CD4-positive, alpha-beta memory T cell (primary cell): ENCODE results near the gene CCM2. TPM values are rescaled to one million over a fixed set of nuclear protein-coding genes. Genes with fewer than 3 reads are reported as not detected.

ENCODE experiments used
- CTCF ChIA-PET: fragments of 350-600 bp; sonication (Branson Sonifier 250); formaldehyde crosslinking; loops from one replicate; lab custom pipeline; 2021; ENCODE audit warnings: inconsistent platforms; ENCODE audit not compliant: partially characterized antibody; lab: Charles Lee
- POLR2A ChIA-PET: fragments of 350-600 bp; sonication (Branson Sonifier 250); formaldehyde crosslinking; loops from one replicate; lab custom pipeline; 2021; ENCODE audit not compliant: partially characterized antibody; lab: Charles Lee
- DNase-seq, 5 donors: peaks; one replicate each; pipeline versions ENCODE4 v3.0.0 to v3.0.0-alpha.2; 2020 to 2022; ENCODE audit warnings: mixed read lengths in 1 of 5
- H3K27ac ChIP-seq: one replicate; pipeline ENCODE4 v1.7.0; 2013; ENCODE audit warnings: low read depth, low read length
- H3K27me3 ChIP-seq: 2 replicates; pipeline ENCODE4 v1.7.0; 2013; ENCODE audit warnings: mild to moderate bottlenecking, low read length, moderate library complexity; ENCODE audit not compliant: insufficient read depth
- H3K36me3 ChIP-seq: 2 replicates; pipeline ENCODE4 v1.7.0; 2013; ENCODE audit warnings: mild to moderate bottlenecking, low read length, moderate library complexity; ENCODE audit not compliant: insufficient read depth
- H3K4me1 ChIP-seq: 2 replicates; pipeline ENCODE4 v1.7.0; 2013; ENCODE audit warnings: mild to moderate bottlenecking, low read length, moderate library complexity; ENCODE audit not compliant: insufficient read depth
- H3K4me3 ChIP-seq, 2 donors: one replicate each; pipeline ENCODE4 v1.7.0; 2013; ENCODE audit warnings: low read length in 2 of 2, mild to moderate bottlenecking in 1 of 2
- H3K9me3 ChIP-seq, 2 donors: one replicate each; pipeline ENCODE4 v1.7.0; 2013; ENCODE audit warnings: low read length in 2 of 2, control low read depth in 1 of 2; ENCODE audit not compliant: control insufficient read depth in 1 of 2
- H3K27ac Mint-ChIP-seq, 7 donors: one replicate each; pipeline ENCODE4 v1.8.0; 2020 to 2021; ENCODE audit warnings: mixed read lengths in 7 of 7, mild to moderate bottlenecking in 6 of 7, inconsistent platforms in 3 of 7, moderate library complexity in 3 of 7
- H3K27me3 Mint-ChIP-seq, 2 donors: one replicate each; pipeline ENCODE4 v1.8.0; 2020 to 2021; ENCODE audit warnings: mixed read lengths in 2 of 2
- H3K36me3 Mint-ChIP-seq, 2 donors: one replicate each; pipeline ENCODE4 v1.8.0; 2020 to 2021; ENCODE audit warnings: mixed read lengths in 2 of 2, inconsistent platforms in 1 of 2, mild to moderate bottlenecking in 1 of 2
- H3K4me1 Mint-ChIP-seq, 4 donors: one replicate each; pipeline ENCODE4 v1.8.0; 2020 to 2021; ENCODE audit warnings: mixed read lengths in 4 of 4, mild to moderate bottlenecking in 1 of 4
- H3K4me3 Mint-ChIP-seq, 8 donors: one replicate each; pipeline ENCODE4 v1.8.0; 2020 to 2021; ENCODE audit warnings: mixed read lengths in 8 of 8, mild to moderate bottlenecking in 7 of 8, moderate library complexity in 6 of 8, inconsistent platforms in 3 of 8
- H3K9me3 Mint-ChIP-seq, 8 donors: one replicate each; pipeline ENCODE4 v1.8.0; 2020 to 2021; ENCODE audit warnings: mixed read lengths in 8 of 8, mild to moderate bottlenecking in 5 of 8, inconsistent platforms in 3 of 8, moderate library complexity in 1 of 8
- intact Hi-C: fragments of 100-400 bp; cut with micrococcal nuclease; formaldehyde crosslinking; loops from one replicate; pipeline ENCODE4 v1.15.1; 2023
- polyA plus RNA-seq, 2 donors: library from polyadenylated mRNA; unstranded; fragments of 300-500 nt; fragmentation: Illumina TruSeq; gene quantifications; one replicate each; pipeline ENCODE4 v1.2.3, GENCODE V29; 2021
- total RNA-seq, 2 experiments: library from RNA; stranded (reverse); gene quantifications; one replicate each; pipeline ENCODE4 v1.2.3, GENCODE V29; 2021

CCM2 gene
- total and polyA plus RNA-seq, 4 experiments from 2014 or later: 82.1 to 200 (median 142) TPM

DNA sequence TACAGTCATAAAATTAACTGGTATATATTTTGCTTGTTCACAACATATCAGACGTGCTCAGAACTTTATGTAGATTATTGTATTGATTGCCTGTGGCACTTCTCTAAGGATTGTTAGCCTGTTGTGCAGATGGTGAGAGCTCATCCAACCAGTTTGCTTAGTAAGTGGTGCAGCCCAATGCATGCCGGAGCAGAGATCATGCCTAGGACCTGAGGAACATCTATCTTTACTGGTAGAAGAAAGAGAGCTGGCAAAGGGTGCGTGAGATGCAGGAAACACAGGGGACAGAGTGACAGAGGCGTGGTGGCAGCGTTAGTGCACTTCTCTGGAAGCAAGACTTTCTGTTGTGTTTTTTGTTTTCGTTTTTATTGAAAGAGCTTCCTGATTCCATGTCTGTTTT, 35.9 kb downstream of the CCM2 start:
- no peaks in the 10 kb centered on the region for H3K9me3 Mint-ChIP-seq
- POLR2A ChIA-PET: interaction anchor here (1.0 to 19.7 kb wide), 6 partner anchors 8 to 57 kb away, joined by 3 to 551 read pairs (median 14); partner anchors contain the start of genes CCM2 and MYO1G
- peak overlapping the region; percentile 79 to 91 (median 82) for H3K4me3 Mint-ChIP-seq
- H3K4me1 ChIP-seq: peaks cover 75% of the 10 kb centered on the region
- H3K27me3 Mint-ChIP-seq: no peaks in the 10 kb centered on the region
- intact Hi-C loops: no loop called here
- peak overlapping the region; percentile 46 for H3K27ac ChIP-seq
- H3K4me3 ChIP-seq: peak overlapping the region in 1 of 2 donors; percentile 30
- DNase-seq: peak in 1 of 5 donors; percentile 9
- H3K4me1 Mint-ChIP-seq: peaks cover 47 to 86% (median 59%) of the 10 kb centered on the region in 4 donors
- H3K9me3 ChIP-seq: no peaks in the 10 kb centered on the region
- peaks cover 26% of the 10 kb centered on the region for H3K36me3 ChIP-seq
- CTCF ChIA-PET: interaction anchor here (0.9 to 7.9 kb wide), 8 partner anchors 8 to 100 kb away, joined by 3 to 88 read pairs (median 4); no protein-coding TSS in a partner anchor
- H3K27me3 ChIP-seq: no peaks in the 10 kb centered on the region
- peak overlapping the region; percentile 66 to 95 (median 87) for H3K27ac Mint-ChIP-seq
- peaks cover 48 to 65% of the 10 kb centered on the region in 2 donors for H3K36me3 Mint-ChIP-seq

- peaks cover 53 to 69% of the 10 kb centered on the region in 2 donors for H3K36me3 Mint-ChIP-seq
- Histone ChIP-seq H3K4me3 (peak overlapping the region in 1 of 2 donors; percentile 30), H3K36me3 (peaks cover 30% of the 10 kb centered on the region)
These were observed 36.3 kb downstream of the CCM2 start for GRCh38 chr7:45036317-45036716.

GRCh38 chr7:45036796-45037195, 36.8 kb downstream of the CCM2 start:
- Histone ChIP-seq H3K36me3 (peaks cover 35% of the 10 kb centered on the region), H3K4me3 (no peak overlapping the region)
- no peak for DNase-seq

More at GRCh38 chr7:45036317-45036716, 36.3 kb downstream of the CCM2 start:
- ChIA-PET CTCF (interaction anchor here (0.9 to 7.9 kb wide), 8 partner anchors 9 to 99 kb away, joined by 3 to 88 read pairs (median 4); no protein-coding TSS in a partner anchor), POLR2A (interaction anchor here (0.9 to 19.7 kb wide), 7 partner anchors 9 to 71 kb away, joined by 3 to 551 read pairs (median 3); partner anchors contain the start of genes CCM2 and MYO1G)
- no peak for DNase-seq
- H3K4me1 Mint-ChIP-seq: peaks cover 47 to 91% (median 61%) of the 10 kb centered on the region in 4 donors
- H3K9me3 ChIP-seq: no peaks in the 10 kb centered on the region
- intact Hi-C loops: no loop called here
- H3K27ac ChIP-seq: peak overlapping the region; percentile 46
- no peaks in the 10 kb centered on the region for H3K27me3 ChIP-seq
- peak overlapping the region; percentile 79 to 91 (median 82) for H3K4me3 Mint-ChIP-seq
- H3K9me3 Mint-ChIP-seq: no peaks in the 10 kb centered on the region
- H3K4me1 ChIP-seq: peaks cover 71% of the 10 kb centered on the region
- H3K27me3 Mint-ChIP-seq: no peaks in the 10 kb centered on the region
- H3K27ac Mint-ChIP-seq: peak overlapping the region; percentile 66 to 95 (median 87)

GRCh38 chr7:45037876-45038275, 37.9 kb downstream of the CCM2 start:
- no peaks in the 10 kb centered on the region for H3K27me3 ChIP-seq
- no peaks in the 10 kb centered on the region for H3K27me3 Mint-ChIP-seq
- H3K4me3 Mint-ChIP-seq: peak overlapping the region in 7 of 8 donors; percentile 16 to 91 (median 46)
- peaks cover 46 to 88% (median 57%) of the 10 kb centered on the region in 4 donors for H3K4me1 Mint-ChIP-seq
- POLR2A ChIA-PET: interaction anchor here (2.7 to 19.7 kb wide), 3 partner anchors 10 to 59 kb away, joined by 25 to 551 read pairs (median 379); partner anchors contain the start of genes CCM2 and MYO1G
- H3K36me3 Mint-ChIP-seq: peaks cover 58 to 76% of the 10 kb centered on the region in 2 donors
- peaks cover 44% of the 10 kb centered on the region for H3K36me3 ChIP-seq
- peaks cover 55% of the 10 kb centered on the region for H3K4me1 ChIP-seq
- peak overlapping the region; percentile 2 for H3K27ac ChIP-seq
- DNase-seq: no peak
- H3K9me3 Mint-ChIP-seq: no peaks in the 10 kb centered on the region
- no peaks in the 10 kb centered on the region for H3K9me3 ChIP-seq
- H3K27ac Mint-ChIP-seq: peak overlapping the region; percentile 66 to 91 (median 83)
- H3K4me3 ChIP-seq: no peak overlapping the region
- intact Hi-C loops: no loop called here
- CTCF ChIA-PET: interaction anchor here (0.9 to 7.9 kb wide), 3 partner anchors 9 to 64 kb away, joined by 4 to 88 read pairs (median 8); no protein-coding TSS in a partner anchor

More at GRCh38 chr7:45036796-45037195, 36.8 kb downstream of the CCM2 start:
- ChIA-PET CTCF (interaction anchor here (0.9 to 7.9 kb wide), 8 partner anchors 8 to 99 kb away, joined by 3 to 88 read pairs (median 4); no protein-coding TSS in a partner anchor), POLR2A (interaction anchor here (0.9 to 19.7 kb wide), 5 partner anchors 9 to 72 kb away, joined by 3 to 551 read pairs (median 25); partner anchors contain the start of genes CCM2 and MYO1G)
- H3K27ac Mint-ChIP-seq: peak overlapping the region; percentile 66 to 95 (median 82)
- Histone ChIP-seq H3K9me3 (no peaks in the 10 kb centered on the region), H3K27me3 (no peaks in the 10 kb centered on the region), H3K4me1 (peaks cover 66% of the 10 kb centered on the region), H3K27ac (peak overlapping the region; percentile 46)
- H3K4me3 Mint-ChIP-seq: peak overlapping the region; percentile 79 to 91 (median 82)
- H3K27me3 Mint-ChIP-seq: no peaks in the 10 kb centered on the region
- peaks cover 55 to 72% of the 10 kb centered on the region in 2 donors for H3K36me3 Mint-ChIP-seq
- intact Hi-C loops: no loop called here
- no peaks in the 10 kb centered on the region for H3K9me3 Mint-ChIP-seq
- peaks cover 49 to 92% (median 60%) of the 10 kb centered on the region in 4 donors for H3K4me1 Mint-ChIP-seq

DNA sequence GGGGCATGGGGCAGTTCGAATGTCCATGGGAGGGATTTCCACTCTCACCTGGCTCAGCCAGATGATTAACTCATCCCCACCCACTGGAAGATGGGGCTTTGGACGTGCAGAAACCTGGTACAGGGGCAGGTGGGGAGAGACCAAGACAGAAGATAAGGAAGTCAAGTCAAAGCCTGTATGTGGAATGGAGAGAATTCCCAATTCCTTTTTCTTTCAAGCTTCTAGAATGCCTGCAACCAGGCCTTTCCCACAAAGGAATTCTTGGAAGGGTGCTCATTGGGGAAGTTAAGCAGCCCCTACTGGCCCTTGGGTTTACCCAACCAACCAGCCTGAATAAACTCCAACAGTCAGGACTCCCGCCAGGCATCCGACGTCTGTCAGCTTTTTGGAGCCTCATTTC, 39.1 kb downstream of the CCM2 start:
- H3K4me3 Mint-ChIP-seq: no peak overlapping the region
- intact Hi-C loops: no loop called here
- no peak overlapping the region for H3K4me3 ChIP-seq
- no peaks in the 10 kb centered on the region for H3K27me3 ChIP-seq
- H3K36me3 ChIP-seq: peaks cover 49% of the 10 kb centered on the region
- peaks cover 38 to 81% (median 50%) of the 10 kb centered on the region in 4 donors for H3K4me1 Mint-ChIP-seq
- H3K27me3 Mint-ChIP-seq: no peaks in the 10 kb centered on the region
- no peak for DNase-seq
- no peaks in the 10 kb centered on the region for H3K9me3 Mint-ChIP-seq
- H3K9me3 ChIP-seq: no peaks in the 10 kb centered on the region
- peaks cover 66 to 74% of the 10 kb centered on the region in 2 donors for H3K36me3 Mint-ChIP-seq
- H3K27ac ChIP-seq: no peak overlapping the region
- H3K27ac Mint-ChIP-seq: peak overlapping the region in 6 of 7 donors; percentile 52 to 86 (median 78)
- POLR2A ChIA-PET: interaction anchor here (0.8 to 19.7 kb wide), 5 partner anchors 10 to 60 kb away, joined by 3 to 551 read pairs (median 5); partner anchors contain the start of genes CCM2 and MYO1G
- CTCF ChIA-PET: interaction anchor here (1.7 to 1.8 kb wide), 2 partner anchors 10 to 66 kb away, joined by 5 to 17 read pairs; no protein-coding TSS in a partner anchor
- H3K4me1 ChIP-seq: peaks cover 43% of the 10 kb centered on the region

DNA sequence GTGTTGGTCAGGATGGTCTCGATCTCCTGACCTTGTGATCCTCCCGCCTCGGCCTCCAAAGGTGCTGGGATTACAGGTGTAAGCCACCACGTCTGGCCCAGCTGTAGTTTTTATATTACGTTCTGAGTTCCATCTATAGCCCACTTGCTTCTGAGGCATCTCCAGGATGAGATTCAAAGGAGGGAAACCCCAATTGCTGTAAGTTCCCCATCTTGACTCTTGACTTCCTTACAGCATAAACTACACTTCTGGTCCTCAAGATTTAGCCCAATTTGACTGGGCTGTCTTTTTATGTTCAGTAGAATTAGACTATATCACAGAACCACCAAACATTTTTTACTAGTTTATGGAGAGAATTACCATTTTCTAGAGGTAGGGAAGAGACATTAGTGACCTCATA, 44.3 kb downstream of the CCM2 start:
- peaks cover 24 to 60% (median 35%) of the 10 kb centered on the region in 4 donors for H3K4me1 Mint-ChIP-seq
- DNase-seq: no peak
- intact Hi-C loops: no loop called here
- peaks cover 11% of the 10 kb centered on the region for H3K4me1 ChIP-seq
- no peak overlapping the region for H3K4me3 Mint-ChIP-seq
- POLR2A ChIA-PET: interaction anchor here (0.9 to 1.3 kb wide), 3 partner anchors 45 to 70 kb away, joined by 3 read pairs; partner anchors contain the start of gene MYO1G
- H3K27me3 Mint-ChIP-seq: no peaks in the 10 kb centered on the region
- no peak overlapping the region for H3K27ac ChIP-seq
- no peaks in the 10 kb centered on the region for H3K27me3 ChIP-seq
- H3K36me3 Mint-ChIP-seq: peaks cover 61 to 76% of the 10 kb centered on the region in 2 donors
- peaks cover 56% of the 10 kb centered on the region for H3K36me3 ChIP-seq
- CTCF ChIA-PET: interaction anchor here (0.9 to 1.4 kb wide), 2 partner anchors 10 to 71 kb away, joined by 3 to 4 read pairs; no protein-coding TSS in a partner anchor
- no peak overlapping the region for H3K4me3 ChIP-seq
- H3K9me3 ChIP-seq: no peaks in the 10 kb centered on the region
- no peaks in the 10 kb centered on the region for H3K9me3 Mint-ChIP-seq
- H3K27ac Mint-ChIP-seq: peak overlapping the region in 6 of 7 donors; percentile 31 to 75 (median 70)
